Pulmonary artery endothelial cell (primary cell): ENCODE measurements around the gene RCOR1. TPM values are rescaled to one million over a fixed set of nuclear protein-coding genes. Genes with fewer than 3 reads are reported as not detected.

Experiments used
- DNase-seq: peaks from one replicate; pipeline ENCODE4 v3.0.0-alpha.2; 2011; ENCODE audit warnings: low read depth, low spot score
- total RNA-seq: library from RNA; depleted of rRNA; stranded (reverse); fragments of >200 nt; gene quantifications from 2 replicates; pipeline ENCODE4 v1.2.3, GENCODE V29; 2014

The RCOR1 gene
- total RNA-seq, 1 donor from 2014 or later = 12.3 TPM

GRCh38 chr14:102672410-102672960, 80.0 kb downstream of the RCOR1 start:
- DNase-seq = no peak

GRCh38 chr14:102675396-102675795, 82.9 kb downstream of the RCOR1 start:
- DNase-seq = no peak

- no peak for DNase-seq
Observed at GRCh38 chr14:102678394-102678793, 85.9 kb downstream of the RCOR1 start.

- no peak for DNase-seq
Observed at GRCh38 chr14:102683399-102684297, 91.2 kb downstream of the RCOR1 start.

GRCh38 chr14:102684298-102684663, 91.8 kb downstream of the RCOR1 start:
- DNase-seq = no peak

- DNase-seq = no peak
Observed at GRCh38 chr14:102686196-102686801, 93.8 kb downstream of the RCOR1 start.

- DNase-seq = no peak
Observed at GRCh38 chr14:102688290-102688689, 95.8 kb downstream of the RCOR1 start.

GRCh38 chr14:102690509-102691286, 98.2 kb downstream of the RCOR1 start:
- DNase-seq = no peak

- DNase-seq = no peak
Observed at GRCh38 chr14:102691763-102692162, 99.3 kb downstream of the RCOR1 start.

GRCh38 chr14:102692334-102692733, 99.9 kb downstream of the RCOR1 start:
- DNase-seq = no peak

- DNase-seq = no peak
Observed at GRCh38 chr14:102693006-102693755, 100.7 kb downstream of the RCOR1 start.

GRCh38 chr14:102694530-102695166, 102.2 kb downstream of the RCOR1 start:
- DNase-seq = peak; percentile 39

GRCh38 chr14:102695167-102695555, 102.7 kb downstream of the RCOR1 start:
- DNase-seq = no peak

GRCh38 chr14:102696332-102696731, 103.9 kb downstream of the RCOR1 start:
- no peak for DNase-seq

GRCh38 chr14:102696856-102697495, 104.5 kb downstream of the RCOR1 start:
- no peak for DNase-seq

- no peak for DNase-seq
Observed at GRCh38 chr14:102697501-102697900, 105.1 kb downstream of the RCOR1 start.

- DNase-seq = peak; percentile 10
Observed at GRCh38 chr14:102699416-102700110, 107.1 kb downstream of the RCOR1 start.

- DNase-seq = no peak
Observed at GRCh38 chr14:102708494-102708893, 116.0 kb downstream of the RCOR1 start.

- DNase-seq = no peak
Observed at GRCh38 chr14:102711207-102711606, 118.8 kb downstream of the RCOR1 start.
